ENCODE results near the gene KYNU.
"Not testable (repeated sequence)": the region's sequence is repeated elsewhere in the genome, so short reads cannot be mapped to it uniquely, and the experiment has no call there.

Gene KYNU

DNA sequence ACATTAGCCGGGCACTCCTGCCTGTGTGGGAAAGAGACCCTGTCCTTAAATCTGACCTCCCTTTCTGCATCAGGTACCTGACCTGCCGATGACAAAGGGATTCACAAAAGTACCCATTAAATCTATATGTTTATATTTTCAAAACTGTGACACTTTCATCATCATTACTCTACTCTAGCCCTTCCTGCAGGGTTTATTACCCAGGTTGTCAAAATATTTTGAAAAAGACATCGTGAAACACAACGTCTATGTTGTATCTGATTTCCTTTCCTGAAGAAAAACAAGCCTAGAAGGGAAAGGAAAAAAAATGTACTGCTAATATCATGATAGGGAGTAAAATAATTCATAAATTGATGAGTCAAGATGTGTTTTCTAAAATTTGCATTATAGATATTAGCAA, 15.2 kb upstream of the KYNU start:
- Histone ChIP-seq H3K27ac (no peak overlapping the region), H3K27me3 (ENCODE audit: insufficient read depth, low read depth, severe bottlenecking) (no peaks in the 10 kb centered on the region), H3K4me3 (ENCODE audit: low read depth, low read length) (no peak overlapping the region), H3K9me3 (ENCODE audit: severe bottlenecking) (no peaks in the 10 kb centered on the region), H3K36me3 (no peaks in the 10 kb centered on the region)
- DNase-seq: no peak
- TF ChIP-seq, protein P1, sequence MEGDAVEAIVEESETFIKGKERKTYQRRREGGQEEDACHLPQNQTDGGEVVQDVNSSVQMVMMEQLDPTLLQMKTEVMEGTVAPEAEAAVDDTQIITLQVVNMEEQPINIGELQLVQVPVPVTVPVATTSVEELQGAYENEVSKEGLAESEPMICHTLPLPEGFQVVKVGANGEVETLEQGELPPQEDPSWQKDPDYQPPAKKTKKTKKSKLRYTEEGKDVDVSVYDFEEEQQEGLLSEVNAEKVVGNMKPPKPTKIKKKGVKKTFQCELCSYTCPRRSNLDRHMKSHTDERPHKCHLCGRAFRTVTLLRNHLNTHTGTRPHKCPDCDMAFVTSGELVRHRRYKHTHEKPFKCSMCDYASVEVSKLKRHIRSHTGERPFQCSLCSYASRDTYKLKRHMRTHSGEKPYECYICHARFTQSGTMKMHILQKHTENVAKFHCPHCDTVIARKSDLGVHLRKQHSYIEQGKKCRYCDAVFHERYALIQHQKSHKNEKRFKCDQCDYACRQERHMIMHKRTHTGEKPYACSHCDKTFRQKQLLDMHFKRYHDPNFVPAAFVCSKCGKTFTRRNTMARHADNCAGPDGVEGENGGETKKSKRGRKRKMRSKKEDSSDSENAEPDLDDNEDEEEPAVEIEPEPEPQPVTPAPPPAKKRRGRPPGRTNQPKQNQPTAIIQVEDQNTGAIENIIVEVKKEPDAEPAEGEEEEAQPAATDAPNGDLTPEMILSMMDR (IDR thresholded peaks at IDR 0.05; ENCODE audit: low read depth, low read length): no peak

DNA sequence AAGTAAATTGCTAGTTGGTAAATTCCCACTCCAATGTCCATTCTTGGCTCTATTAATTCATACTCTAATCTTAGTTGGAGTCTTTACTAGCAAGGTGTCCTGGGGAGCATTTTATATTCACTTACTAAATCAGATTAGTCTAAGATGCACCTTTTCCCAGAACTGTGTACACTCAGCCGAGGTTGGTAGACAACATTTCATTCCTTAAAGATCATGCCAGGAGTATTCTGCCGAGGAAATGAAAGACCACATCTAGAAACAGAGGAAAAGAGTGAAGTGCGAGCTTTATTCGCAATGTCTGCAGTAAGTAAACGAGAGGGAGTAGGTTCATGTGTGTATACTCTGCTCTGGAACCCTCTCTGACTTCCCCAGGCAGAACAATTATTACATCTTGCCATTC, 14.6 kb upstream of the KYNU start:
- H3K36me3 ChIP-seq: no peaks in the 10 kb centered on the region
- no peaks in the 10 kb centered on the region for H3K27me3 ChIP-seq (ENCODE audit: insufficient read depth, low read depth, severe bottlenecking)
- DNase-seq: no peak
- no peaks in the 10 kb centered on the region for H3K9me3 ChIP-seq (ENCODE audit: severe bottlenecking)
- no peak overlapping the region for H3K27ac ChIP-seq
- TF ChIP-seq, protein P1 (IDR thresholded peaks at IDR 0.05; ENCODE audit: low read depth, low read length): no peak
- H3K4me3 ChIP-seq (ENCODE audit: low read depth, low read length): no peak overlapping the region

DNA sequence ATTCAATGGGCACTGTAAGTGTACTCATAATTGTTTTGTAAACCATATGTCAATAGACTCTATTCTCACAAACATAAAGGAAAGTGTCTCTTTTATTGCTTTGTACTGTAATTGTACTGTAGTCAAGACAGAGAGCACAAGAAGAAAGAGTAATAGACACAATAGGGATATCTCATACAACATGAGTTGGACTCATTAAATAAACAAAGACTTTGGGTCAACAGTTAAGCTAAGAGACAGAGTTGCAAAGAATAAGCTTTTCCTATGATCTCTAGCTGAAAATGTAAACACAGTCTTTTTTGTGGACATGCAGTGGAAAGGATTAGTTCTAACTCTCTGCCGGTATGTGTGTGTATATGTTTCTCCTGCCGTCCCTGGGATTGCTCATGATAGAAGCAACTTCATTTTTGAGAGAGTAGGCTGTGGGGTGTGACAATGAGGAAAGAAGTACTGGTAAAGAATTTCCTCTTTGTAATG, 13.9 kb upstream of the KYNU start:
- Histone ChIP-seq H3K36me3 (no peaks in the 10 kb centered on the region), H3K9me3 (ENCODE audit: severe bottlenecking) (no peaks in the 10 kb centered on the region), H3K27me3 (ENCODE audit: insufficient read depth, low read depth, severe bottlenecking) (no peaks in the 10 kb centered on the region), H3K27ac (no peak overlapping the region), H3K4me3 (ENCODE audit: low read depth, low read length) (no peak overlapping the region)
- TF ChIP-seq, protein P1 (IDR thresholded peaks at IDR 0.05; ENCODE audit: low read depth, low read length): no peak
- no peak for DNase-seq

DNA sequence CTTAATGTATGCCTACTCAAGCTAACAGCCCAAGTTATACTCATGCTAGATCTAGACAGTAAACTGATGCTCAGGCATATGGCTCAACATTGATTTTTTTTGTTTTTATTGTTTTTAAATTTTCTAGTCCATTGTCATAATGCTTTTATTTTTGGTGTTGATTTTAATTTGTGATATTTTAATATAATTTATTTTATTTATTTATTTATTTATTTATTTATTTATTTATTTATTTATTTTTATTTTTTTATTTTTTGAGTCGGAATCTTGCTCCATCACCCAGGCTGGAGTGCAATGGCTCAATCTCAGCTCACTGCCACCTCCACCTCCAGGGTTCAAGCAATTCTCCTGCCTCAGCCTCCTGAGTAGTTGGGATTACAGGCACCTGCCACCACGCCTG, 12.9 kb upstream of the KYNU start:
- H3K27me3 ChIP-seq (ENCODE audit: insufficient read depth, low read depth, severe bottlenecking); H3K36me3 ChIP-seq; H3K9me3 ChIP-seq (ENCODE audit: severe bottlenecking); H3K27ac ChIP-seq; DNase-seq; H3K4me3 ChIP-seq (ENCODE audit: low read depth, low read length): not testable (repeated sequence)

DNA sequence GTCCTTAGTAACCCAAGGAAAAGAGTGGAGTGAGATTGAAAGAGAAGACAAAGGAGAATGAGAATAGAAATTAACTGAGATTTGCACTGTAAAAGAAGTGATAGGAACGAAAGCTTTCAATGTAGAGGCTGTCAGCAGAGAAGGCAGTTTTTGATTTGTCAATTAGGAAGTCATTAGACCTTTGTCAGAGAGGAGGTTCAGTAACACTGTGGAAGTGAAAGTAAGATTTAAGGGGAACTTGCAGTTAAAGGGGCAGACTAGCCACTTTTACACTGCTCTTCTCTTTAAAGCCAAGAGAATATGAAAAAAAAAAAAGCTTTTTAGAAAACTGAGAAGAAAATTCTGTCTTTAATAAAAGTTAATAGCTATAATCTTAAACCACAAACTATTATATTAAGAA, 11.5 kb upstream of the KYNU start:
- no peak overlapping the region for H3K27ac ChIP-seq
- no peak overlapping the region for H3K4me3 ChIP-seq (ENCODE audit: low read depth, low read length)
- no peak for DNase-seq
- H3K9me3 ChIP-seq (ENCODE audit: severe bottlenecking): no peaks in the 10 kb centered on the region
- no peaks in the 10 kb centered on the region for H3K36me3 ChIP-seq
- H3K27me3 ChIP-seq (ENCODE audit: insufficient read depth, low read depth, severe bottlenecking): no peaks in the 10 kb centered on the region
- TF ChIP-seq, protein P1 (IDR thresholded peaks at IDR 0.05; ENCODE audit: low read depth, low read length): no peak

DNA sequence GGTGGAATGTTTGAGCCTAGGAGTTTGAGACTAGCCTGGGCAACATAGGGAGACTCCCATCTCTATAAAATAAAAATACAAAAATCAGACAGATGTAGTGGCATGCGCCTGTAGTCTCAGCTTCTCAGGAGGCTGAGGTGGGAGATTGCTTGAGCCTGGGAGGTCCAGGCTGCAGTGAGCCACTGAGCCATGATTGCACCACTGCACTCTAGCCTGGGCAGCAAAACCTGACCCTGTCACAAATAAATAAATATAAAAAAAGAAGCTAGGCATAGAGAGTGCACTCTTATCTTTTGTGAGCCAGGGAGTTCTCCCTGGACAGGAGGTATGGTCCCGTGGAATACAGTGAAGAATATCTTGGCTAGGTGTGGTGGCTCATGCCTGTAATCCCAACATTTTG, 11.0 kb upstream of the KYNU start:
- no peak overlapping the region for H3K4me3 ChIP-seq (ENCODE audit: low read depth, low read length)
- TF ChIP-seq, protein P1 (IDR thresholded peaks at IDR 0.05; ENCODE audit: low read depth, low read length): no peak
- H3K27ac ChIP-seq: no peak overlapping the region
- DNase-seq: no peak
- no peaks in the 10 kb centered on the region for H3K27me3 ChIP-seq (ENCODE audit: insufficient read depth, low read depth, severe bottlenecking)
- no peaks in the 10 kb centered on the region for H3K36me3 ChIP-seq
- no peaks in the 10 kb centered on the region for H3K9me3 ChIP-seq (ENCODE audit: severe bottlenecking)

Measured in WERI-Rb-1 (cell line).